ENCODE data around the gene COLEC11.

Gene COLEC11

GRCh38 chr2:3655871-3656761 lies 61.2 kb downstream of the COLEC11 start:
- no peak for DNase-seq

- DNase-seq = no peak
These were observed 62.1 kb downstream of the COLEC11 start for GRCh38 chr2:3656762-3657721.

- DNase-seq = no peak
These were observed 63.0 kb downstream of the COLEC11 start, which contains the start of gene ALLC for GRCh38 chr2:3657881-3658280. ALLC (plus strand) TSS chr2:3658200; CDS start chr2:3671158, 12,958 bp downstream.

- peak; percentile 36 for DNase-seq
These were observed 64.8 kb downstream of the COLEC11 start for GRCh38 chr2:3659447-3660432.

- peak; percentile 15 for DNase-seq
These were observed 65.7 kb downstream of the COLEC11 start for GRCh38 chr2:3660640-3661039.

GRCh38 chr2:3661149-3661660 lies 66.3 kb downstream of the COLEC11 start:
- DNase-seq = peak; percentile 38

- DNase-seq = no peak
These were observed 67.3 kb downstream of the COLEC11 start for GRCh38 chr2:3662239-3662638.

GRCh38 chr2:3664118-3664517 lies 69.2 kb downstream of the COLEC11 start:
- DNase-seq = no peak

- no peak for DNase-seq
These were observed 70.0 kb downstream of the COLEC11 start for GRCh38 chr2:3664925-3665324.

GRCh38 chr2:3665886-3666612 lies 71.1 kb downstream of the COLEC11 start:
- DNase-seq = no peak

GRCh38 chr2:3666613-3666975 lies 71.7 kb downstream of the COLEC11 start:
- no peak for DNase-seq

GRCh38 chr2:3667151-3667631 lies 72.3 kb downstream of the COLEC11 start:
- DNase-seq = no peak

- DNase-seq = no peak
These were observed 74.7 kb downstream of the COLEC11 start for GRCh38 chr2:3669656-3670055.

GRCh38 chr2:3670376-3670775 lies 75.5 kb downstream of the COLEC11 start:
- no peak for DNase-seq

- no peak for DNase-seq
These were observed 76.0 kb downstream of the COLEC11 start for GRCh38 chr2:3670941-3671340.

- no peak for DNase-seq
These were observed 78.2 kb downstream of the COLEC11 start for GRCh38 chr2:3672861-3673678.

- DNase-seq = no peak
These were observed 79.3 kb downstream of the COLEC11 start for GRCh38 chr2:3674066-3674845.

- DNase-seq = no peak
These were observed 80.8 kb downstream of the COLEC11 start for GRCh38 chr2:3675687-3676086.

GRCh38 chr2:3677436-3677835 lies 82.5 kb downstream of the COLEC11 start:
- DNase-seq = no peak
